HepG2 (cell line): ENCODE results near the gene STAM. TPM values are rescaled to one million over a fixed set of nuclear protein-coding genes. Genes with fewer than 3 reads are reported as not detected.
A peak's percentile ranks its signal among the peaks of the same experiment; 100 is the strongest.

Experiments used
- ARID5B ChIP-seq: IDR thresholded peaks from 2 replicates; pipeline ENCODE4 v1.4.0; 2020; ENCODE audit warnings: mild to moderate bottlenecking, missing genetic modification reagents
- BCL6 ChIP-seq: IDR thresholded peaks from 2 replicates; pipeline ENCODE4 v1.6.1; 2016; ENCODE audit warnings: missing genetic modification reagents, missing compliant biosample characterization
- CEBPB ChIP-seq: IDR thresholded peaks from 2 replicates; pipeline ENCODE4 v1.6.1; 2011; ENCODE audit warnings: low read depth, low read length, improper control_type of control experiment, borderline replicate concordance
- CEBPG ChIP-seq: IDR thresholded peaks from 2 replicates; pipeline ENCODE4 v1.6.1; 2016
- CREM ChIP-seq, 2 experiments: sonication (generic) in 1 of 2; formaldehyde crosslinking in 1 of 2; IDR thresholded peaks; 2 replicates each; pipeline versions ENCODE4 v1.4.0 to v1.6.1; 2016 to 2020; ENCODE audit warnings: antibody characterized with exemption in 1 of 2, mild to moderate bottlenecking in 1 of 2, missing genetic modification reagents in 1 of 2
- ERF ChIP-seq: IDR thresholded peaks from 2 replicates; pipeline ENCODE4 v1.6.1; 2018; ENCODE audit warnings: missing biosample characterization, missing genetic modification reagents
- FOSL2 ChIP-seq: sonication (generic); formaldehyde crosslinking; IDR thresholded peaks from 2 replicates; pipeline ENCODE4 v1.4.0; 2020; ENCODE audit warnings: missing genetic modification reagents
- FOXA1 ChIP-seq, 2 experiments: fragments of 450-650 bp in 1 of 2; sonication (generic) in 1 of 2; formaldehyde crosslinking in 1 of 2; IDR thresholded peaks; 2 replicates each; pipeline versions ENCODE4 v1.4.0 to v1.6.1; 2016 to 2020; ENCODE audit warnings: missing genetic modification reagents in 1 of 2
- HDAC6 ChIP-seq: fragments of 200-600 bp; sonication (generic); IDR thresholded peaks from 2 replicates; pipeline ENCODE4 v1.7.0; 2017; ENCODE audit warnings: mild to moderate bottlenecking, antibody characterized with exemption, low read length, low read depth
- HIC2 ChIP-seq: sonication (generic); formaldehyde crosslinking; IDR thresholded peaks from 2 replicates; pipeline ENCODE4 v1.9.0; 2022; ENCODE audit warnings: low read depth, missing genetic modification reagents
- HNF4A ChIP-seq: sonication (generic); formaldehyde crosslinking; IDR thresholded peaks from 2 replicates; pipeline ENCODE4 v1.4.0; 2020; ENCODE audit warnings: missing genetic modification reagents
- MAFG ChIP-seq: sonication (generic); formaldehyde crosslinking; IDR thresholded peaks from 2 replicates; pipeline ENCODE4 v1.5.1; 2020; ENCODE audit warnings: mild to moderate bottlenecking, missing genetic modification reagents
- MBD4 ChIP-seq: IDR thresholded peaks from 2 replicates; pipeline ENCODE4 v1.6.1; 2012; ENCODE audit warnings: low read length, inconsistent platforms, borderline replicate concordance
- RARA ChIP-seq: IDR thresholded peaks from 2 replicates; pipeline ENCODE4 v1.6.1; 2016; ENCODE audit warnings: missing genetic modification reagents, missing compliant biosample characterization
- REXO4 ChIP-seq: sonication (generic); formaldehyde crosslinking; IDR thresholded peaks from 2 replicates; pipeline ENCODE4 v1.8.0; 2022; ENCODE audit warnings: missing genetic modification reagents, mild to moderate bottlenecking, borderline replicate concordance
- SAP130 ChIP-seq: IDR thresholded peaks from 2 replicates; pipeline ENCODE4 v1.6.1; 2016; ENCODE audit warnings: low read depth
- SMAD1 ChIP-seq: sonication (generic); formaldehyde crosslinking; IDR thresholded peaks from 2 replicates; pipeline ENCODE4 v1.4.0; 2020; ENCODE audit warnings: missing genetic modification reagents, low read depth, mild to moderate bottlenecking, borderline replicate concordance
- SMAD3 ChIP-seq: sonication (generic); formaldehyde crosslinking; IDR thresholded peaks from 2 replicates; pipeline ENCODE4 v1.4.0; 2020; ENCODE audit warnings: missing genetic modification reagents
- SYNCRIP ChIP-seq: fragments of 200-400 bp; formaldehyde crosslinking; IDR thresholded peaks from 2 replicates; pipeline ENCODE4 v1.6.1; 2018; ENCODE audit warnings: mild to moderate bottlenecking, low read depth, low read length; ENCODE audit not compliant: insufficient read depth
- TGIF2 ChIP-seq: IDR thresholded peaks from 2 replicates; pipeline ENCODE4 v1.6.1; 2016; ENCODE audit warnings: control low read depth, missing compliant biosample characterization
- ZBTB33 ChIP-seq: sonication (generic); formaldehyde crosslinking; IDR thresholded peaks from 2 replicates; pipeline ENCODE4 v1.4.0; 2020; ENCODE audit warnings: missing genetic modification reagents
- ZBTB7B ChIP-seq: sonication (generic); formaldehyde crosslinking; IDR thresholded peaks from 2 replicates; pipeline ENCODE4 v1.4.0; 2020; ENCODE audit warnings: missing genetic modification reagents
- ZNF333 ChIP-seq: sonication (generic); formaldehyde crosslinking; IDR thresholded peaks from 2 replicates; pipeline ENCODE4 v1.4.0; 2020; ENCODE audit warnings: mild to moderate bottlenecking, missing genetic modification reagents, borderline replicate concordance
- ZNF354B ChIP-seq: sonication (generic); formaldehyde crosslinking; IDR thresholded peaks from 2 replicates; pipeline ENCODE4 v1.8.0; 2022; ENCODE audit warnings: mild to moderate bottlenecking, missing genetic modification reagents
- ZNF570 ChIP-seq: sonication (generic); formaldehyde crosslinking; IDR thresholded peaks from 2 replicates; pipeline ENCODE4 v1.4.0; 2020; ENCODE audit warnings: mild to moderate bottlenecking, missing genetic modification reagents, borderline replicate concordance
- polyA plus RNA-seq, 8 experiments: library from polyadenylated mRNA; depleted of rRNA in 3 of 8; stranded (reverse) in 7 of 8; unstranded in 1 of 8; fragments of >200 nt; fragmentation: Illumina TruSeq in 4 of 8; extraction: Trizol in 4 of 8; gene quantifications; 2 replicates each; pipeline versions ENCODE4 v1.2.1 to v1.2.3, GENCODE V29; 2011 to 2016; ENCODE audit warnings: low read depth in 4 of 8, missing spikeins in 1 of 8, mixed read lengths in 1 of 8; ENCODE audit not compliant: insufficient read depth in 1 of 8
- total RNA-seq, 5 experiments: library from RNA; depleted of rRNA; stranded (reverse); fragments of >200 nt; fragmentation: Illumina TruSeq; extraction: Trizol; gene quantifications; 2 replicates each; pipeline ENCODE4 v1.2.3, GENCODE V29; 2016; ENCODE audit warnings: low read depth in 1 of 5

The STAM gene
- total and polyA plus RNA-seq, 2 of the 13 experiments (the other 11 are each of a cell fraction or from before 2014, with no cell fraction given), result 19.5 to 25.1 TPM

GRCh38 chr10:17671307-17671706 lies 27.4 kb downstream of the STAM start (continued):
- TF ChIP-seq ZBTB7B (CRISPR knock-in tag) (no peak), ZNF570 (no peak), ZNF354B (CRISPR knock-in tag) (no peak), BCL6 (CRISPR knock-in tag) (peak; percentile 66), CREM (IDR thresholded peaks at IDR 0.05) (peak; percentile 39; the same call in 1 of the 2 replicates), CREM (CRISPR knock-in tag; IDR thresholded peaks at IDR 0.05) (no peak), ZBTB33 (CRISPR knock-in tag) (peak; percentile 51; the same call in 1 of the 2 replicates), HDAC6 (no peak), HNF4A (CRISPR knock-in tag) (0 out of 2 replicates have a peak, but pooled peaks have one; percentile 6), SAP130 (CRISPR knock-in tag) (peak; percentile 38; the same call in 1 of the 2 replicates), MBD4 (no peak), ZNF333 (CRISPR knock-in tag) (no peak), RARA (CRISPR knock-in tag) (no peak), ARID5B (CRISPR knock-in tag) (peak; percentile 44; the same call in 1 of the 2 replicates), FOXA1 (IDR thresholded peaks at IDR 0.05) (no peak), FOXA1 (CRISPR knock-in tag; IDR thresholded peaks at IDR 0.05) (peak; percentile 12; the same call in 1 of the 2 replicates), CEBPB (peak; percentile 85), SYNCRIP (no peak), ERF (no peak), SMAD1 (CRISPR knock-in tag) (no peak), SMAD3 (CRISPR knock-in tag) (no peak), CEBPG (CRISPR knock-in tag) (peak; percentile 62), TGIF2 (CRISPR knock-in tag) (no peak), FOSL2 (CRISPR knock-in tag) (peak; percentile 36), MAFG (CRISPR knock-in tag) (no peak), REXO4 (CRISPR knock-in tag) (no peak), HIC2 (CRISPR knock-in tag) (no peak)
